ENCODE results near the gene MMP3.

- no peak for TF ChIP-seq ZBTB8A (tag by site-specific recombination; IDR thresholded peaks at IDR 0.05)
- TF ChIP-seq GLI4 (tag by site-specific recombination; IDR thresholded peaks at IDR 0.05): no peak
- TF ChIP-seq CTCF (tag by site-specific recombination; IDR thresholded peaks at IDR 0.05): no peak
- TF ChIP-seq ZBTB11 (tag by site-specific recombination; conservative IDR thresholded peaks at IDR 0.05; ENCODE audit: low read depth): no peak
- no peak for TF ChIP-seq ATF2 (tag by site-specific recombination; IDR thresholded peaks at IDR 0.05; ENCODE audit: low read depth)
- no peak for TF ChIP-seq ZNF280D (tag by site-specific recombination; IDR thresholded peaks at IDR 0.05)
- TF ChIP-seq YY1 (tag by site-specific recombination; IDR thresholded peaks at IDR 0.05): no peak
- no peak for TF ChIP-seq SP2 (tag by site-specific recombination; IDR thresholded peaks at IDR 0.05)
- TF ChIP-seq PBX3 (CRISPR knock-in tag; IDR thresholded peaks at IDR 0.05): no peak
- no peak for TF ChIP-seq GLIS2 (tag by site-specific recombination; IDR thresholded peaks at IDR 0.05)
- no peak for TF ChIP-seq ZNF488 (tag by site-specific recombination; IDR thresholded peaks at IDR 0.05)
These were observed 9.6 kb upstream of the MMP3 start for GRCh38 chr11:102853055-102853454.
